ENCODE data around the gene UQCRC1. TPM values are rescaled to one million over a fixed set of nuclear protein-coding genes. Genes with fewer than 3 reads are reported as not detected.

The UQCRC1 gene
- total RNA-seq, 1 donor, result 405 TPM

- DNase-seq (ENCODE audit: low read depth), result no peak
- no peak for TF ChIP-seq CTCF (IDR thresholded peaks at IDR 0.05; ENCODE audit: insufficient read depth, low read depth, low read length)
- no peak overlapping the region for H3K4me3 ChIP-seq (ENCODE audit: low read depth, low read length)
Measured at GRCh38 chr3:48641396-48641795, 31.9 kb upstream of the UQCRC1 start.

GRCh38 chr3:48639944-48640606 is 30.6 kb upstream of the UQCRC1 start:
- no peak for TF ChIP-seq CTCF (IDR thresholded peaks at IDR 0.05; ENCODE audit: insufficient read depth, low read depth, low read length)
- no peak overlapping the region for H3K4me3 ChIP-seq (ENCODE audit: low read depth, low read length)
- DNase-seq (ENCODE audit: low read depth), result no peak

GRCh38 chr3:48637305-48637704 is 27.9 kb upstream of the UQCRC1 start:
- no peak for DNase-seq (ENCODE audit: low read depth)
- H3K4me3 ChIP-seq (ENCODE audit: low read depth, low read length), result no peak overlapping the region
- TF ChIP-seq CTCF (IDR thresholded peaks at IDR 0.05; ENCODE audit: insufficient read depth, low read depth, low read length), result no peak

GRCh38 chr3:48636149-48636655 is 26.8 kb upstream of the UQCRC1 start:
- DNase-seq (ENCODE audit: low read depth), result no peak
- TF ChIP-seq CTCF (IDR thresholded peaks at IDR 0.05; ENCODE audit: insufficient read depth, low read depth, low read length), result no peak
- H3K4me3 ChIP-seq (ENCODE audit: low read depth, low read length), result peak overlapping the region; percentile 97

GRCh38 chr3:48635222-48636021 is 26.0 kb upstream of the UQCRC1 start, which contains the start of gene SLC26A6:
Gene SLC26A6 (minus strand): TSS chr3:48635461. CDS start chr3:48635393, 68 bp downstream.
- peak; percentile 97 for DNase-seq (ENCODE audit: low read depth)
- TF ChIP-seq CTCF (IDR thresholded peaks at IDR 0.05; ENCODE audit: insufficient read depth, low read depth, low read length), result peak; percentile 66
- peak within 1 kb of the TSS; percentile 97 for H3K4me3 ChIP-seq (ENCODE audit: low read depth, low read length)

GRCh38 chr3:48634661-48635221 is 25.3 kb upstream of the UQCRC1 start:
- no peak for TF ChIP-seq CTCF (IDR thresholded peaks at IDR 0.05; ENCODE audit: insufficient read depth, low read depth, low read length)
- H3K4me3 ChIP-seq (ENCODE audit: low read depth, low read length), result peak overlapping the region; percentile 97
- peak; percentile 56 for DNase-seq (ENCODE audit: low read depth)
